RWPE2 (cell line): ENCODE data around the gene PTHLH.

Experiments used
- ATAC-seq: fragments of 200-7000 bp; cut with Tn5 transposase; 3 replicates; pipeline ENCODE4 v1.9.1; 2021; ENCODE audit warnings: low read depth
- DNase-seq: peaks from one replicate; pipeline ENCODE4 v3.0.0-alpha.2; 2020; ENCODE audit warnings: low spot score
- H3K27ac ChIP-seq: fragments of 450-650 bp; 2 replicates; pipeline ENCODE4 v1.5.1; 2017; ENCODE audit warnings: mild to moderate bottlenecking; ENCODE audit not compliant: poor library complexity, severe bottlenecking
- H3K27me3 ChIP-seq: fragments of 250-450 bp; sonication (Bioruptor Pico); 2 replicates; pipeline ENCODE4 v1.5.1; 2021; ENCODE audit warnings: mild to moderate bottlenecking, moderate library complexity; ENCODE audit not compliant: insufficient read depth, poor library complexity, severe bottlenecking
- H3K36me3 ChIP-seq: fragments of 250-450 bp; sonication (Bioruptor Pico); 2 replicates; pipeline ENCODE4 v1.5.1; 2020; ENCODE audit warnings: low read depth, mild to moderate bottlenecking, moderate library complexity
- H3K4me1 ChIP-seq: fragments of 250-450 bp; sonication (Bioruptor Pico); 2 replicates; pipeline ENCODE4 v1.5.1; 2021; ENCODE audit warnings: mild to moderate bottlenecking, moderate library complexity; ENCODE audit not compliant: insufficient read depth, poor library complexity, severe bottlenecking
- H3K4me3 ChIP-seq: fragments of 250-450 bp; sonication (Bioruptor Pico); 2 replicates; pipeline ENCODE4 v1.5.1; 2021; ENCODE audit warnings: mild to moderate bottlenecking, moderate library complexity; ENCODE audit not compliant: severe bottlenecking
- H3K9me3 ChIP-seq: fragments of 250-450 bp; sonication (Bioruptor Pico); 2 replicates; pipeline ENCODE4 v1.5.1; 2021; ENCODE audit warnings: mild to moderate bottlenecking, moderate library complexity; ENCODE audit not compliant: severe bottlenecking
- CTCF ChIP-seq: fragments of 450-650 bp; IDR thresholded peaks from one replicate; pipeline ENCODE4 v1.5.1; 2017; ENCODE audit warnings: mild to moderate bottlenecking, moderate library complexity; ENCODE audit not compliant: poor library complexity, severe bottlenecking

PTHLH gene

GRCh38 chr12:28014196-28014595 lies 41.7 kb upstream of the PTHLH start:
- H3K4me1 ChIP-seq, result no peaks in the 10 kb centered on the region

GRCh38 chr12:28012333-28012918 lies 39.9 kb upstream of the PTHLH start:
- Histone ChIP-seq H3K27me3 (no peaks in the 10 kb centered on the region), H3K4me3 (no peak overlapping the region), H3K9me3 (no peaks in the 10 kb centered on the region), H3K4me1 (no peaks in the 10 kb centered on the region), H3K27ac (no peak overlapping the region), H3K36me3 (no peaks in the 10 kb centered on the region)
- DNase-seq (no peak), ATAC-seq (no peak)
- TF ChIP-seq CTCF, result no peak

More at GRCh38 chr12:28014196-28014595, 41.7 kb upstream of the PTHLH start:
- no peaks in the 10 kb centered on the region for H3K27me3 ChIP-seq
- ATAC-seq (no peak), DNase-seq (no peak)
- H3K36me3 ChIP-seq, result no peaks in the 10 kb centered on the region
- TF ChIP-seq CTCF, result no peak
- no peak overlapping the region for H3K4me3 ChIP-seq
- H3K27ac ChIP-seq, result no peak overlapping the region
- no peaks in the 10 kb centered on the region for H3K9me3 ChIP-seq

- DNase-seq, result no peak
- Histone ChIP-seq H3K27ac (no peak overlapping the region), H3K4me1 (no peaks in the 10 kb centered on the region), H3K4me3 (no peak overlapping the region), H3K9me3 (no peaks in the 10 kb centered on the region), H3K27me3 (no peaks in the 10 kb centered on the region), H3K36me3 (no peaks in the 10 kb centered on the region)
- ATAC-seq, result no peak
- no peak for TF ChIP-seq CTCF
Measured at GRCh38 chr12:28010036-28010435, 37.5 kb upstream of the PTHLH start.

GRCh38 chr12:27999970-28000369 lies 27.4 kb upstream of the PTHLH start:
- peak overlapping the region; percentile 77 for H3K27ac ChIP-seq
- no peaks in the 10 kb centered on the region for H3K36me3 ChIP-seq
- TF ChIP-seq CTCF, result no peak
- H3K4me1 ChIP-seq, result peaks cover 17% of the 10 kb centered on the region
- DNase-seq (no peak), ATAC-seq (no peak)
- no peak overlapping the region for H3K4me3 ChIP-seq
- no peaks in the 10 kb centered on the region for H3K9me3 ChIP-seq
- H3K27me3 ChIP-seq, result no peaks in the 10 kb centered on the region

- ATAC-seq (peak; percentile 99), DNase-seq (no peak)
- no peak for TF ChIP-seq CTCF
- no peaks in the 10 kb centered on the region for H3K36me3 ChIP-seq
- no peaks in the 10 kb centered on the region for H3K9me3 ChIP-seq
- no peaks in the 10 kb centered on the region for H3K27me3 ChIP-seq
- H3K4me3 ChIP-seq, result no peak overlapping the region
- H3K4me1 ChIP-seq, result peaks cover 17% of the 10 kb centered on the region
- H3K27ac ChIP-seq, result peak overlapping the region; percentile 77
Measured at GRCh38 chr12:27999521-27999920, 27.0 kb upstream of the PTHLH start.
